DLD1 (cell line): Measurements from ENCODE around the gene AUTS2.
"Not testable (repeated sequence)": the region's sequence is repeated elsewhere in the genome, so short reads cannot be mapped to it uniquely, and the experiment has no call there.

Experiments
- in situ Hi-C: cut with HindIII; loops from 2 replicates; pipeline ENCODE4 v1.10.0; 2017; ENCODE audit warnings: low sequenced_read_pairs

AUTS2 gene

DNA sequence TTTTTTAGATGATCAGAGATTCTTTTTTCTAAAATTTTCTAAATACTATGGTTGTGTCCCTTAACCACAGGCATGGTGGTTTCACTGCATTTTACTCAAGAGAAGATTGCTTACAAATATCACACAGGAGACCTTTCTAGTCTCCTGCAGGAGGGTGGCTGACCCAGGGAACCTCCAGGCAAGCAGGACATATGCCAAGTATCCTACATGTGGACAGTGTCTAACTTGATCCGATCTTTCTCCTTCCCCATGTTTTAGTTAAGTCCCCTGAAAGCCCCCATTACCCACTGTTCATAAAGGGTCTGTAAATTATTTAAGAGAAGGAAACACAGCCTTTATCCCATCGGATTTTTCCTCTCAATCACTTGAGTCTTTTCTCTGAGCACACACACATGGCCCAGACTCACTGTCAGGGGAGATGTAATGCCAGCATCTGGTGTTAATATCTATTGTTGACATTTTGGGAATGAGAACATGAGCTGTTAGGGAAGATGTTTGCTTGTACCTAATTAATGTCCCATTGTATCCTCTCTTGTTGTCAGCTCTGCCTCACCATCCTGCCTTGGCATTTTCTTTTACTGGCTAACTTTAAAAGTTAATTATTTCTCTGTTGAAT, 755.2 kb downstream of the AUTS2 start:
- in situ Hi-C loops = no loop called here

- in situ Hi-C loops = no loop called here
Measured at GRCh38 chr7:70353946-70354335, 755.7 kb downstream of the AUTS2 start.

DNA sequence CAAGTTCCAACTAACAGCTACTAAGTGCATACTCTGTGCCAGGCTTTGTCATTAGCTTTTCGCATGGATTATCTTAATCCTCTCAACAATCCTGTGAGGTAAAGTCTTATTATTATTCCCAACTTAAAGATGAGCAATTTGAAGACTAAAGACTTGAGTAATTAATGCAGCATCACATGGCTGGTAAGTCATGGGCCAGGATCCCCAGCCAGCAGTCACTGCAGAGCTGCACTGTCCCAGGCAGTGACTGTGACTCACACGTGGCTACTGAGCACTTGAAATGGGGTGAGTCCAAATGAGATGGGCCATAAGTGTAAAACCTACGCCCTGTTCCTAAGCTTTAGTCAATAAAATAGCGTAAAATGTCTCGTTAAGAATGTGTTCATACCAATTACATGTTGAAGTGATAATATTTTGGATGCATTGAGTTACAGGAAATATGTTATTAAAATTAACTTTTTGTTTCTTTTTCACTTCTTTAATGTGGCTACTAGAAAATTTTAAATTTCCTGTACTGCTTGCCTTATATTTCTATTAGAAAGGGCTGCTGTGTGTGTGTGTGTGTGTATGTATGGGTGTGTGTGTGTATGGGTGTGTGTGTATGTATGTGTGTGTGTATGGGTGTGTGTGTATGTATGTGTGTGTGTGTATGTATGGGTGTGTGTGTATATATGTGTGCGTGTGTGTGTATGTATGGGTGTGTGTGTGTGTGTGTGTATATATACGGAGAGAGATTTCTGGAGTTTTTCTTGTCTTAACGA, 756.3 kb downstream of the AUTS2 start:
- in situ Hi-C loops = no loop called here

- in situ Hi-C loops = no loop called here
Measured at GRCh38 chr7:70355198-70356020, 757.1 kb downstream of the AUTS2 start.

GRCh38 chr7:70356085-70356786, 758.0 kb downstream of the AUTS2 start:
- in situ Hi-C loops = no loop called here

DNA sequence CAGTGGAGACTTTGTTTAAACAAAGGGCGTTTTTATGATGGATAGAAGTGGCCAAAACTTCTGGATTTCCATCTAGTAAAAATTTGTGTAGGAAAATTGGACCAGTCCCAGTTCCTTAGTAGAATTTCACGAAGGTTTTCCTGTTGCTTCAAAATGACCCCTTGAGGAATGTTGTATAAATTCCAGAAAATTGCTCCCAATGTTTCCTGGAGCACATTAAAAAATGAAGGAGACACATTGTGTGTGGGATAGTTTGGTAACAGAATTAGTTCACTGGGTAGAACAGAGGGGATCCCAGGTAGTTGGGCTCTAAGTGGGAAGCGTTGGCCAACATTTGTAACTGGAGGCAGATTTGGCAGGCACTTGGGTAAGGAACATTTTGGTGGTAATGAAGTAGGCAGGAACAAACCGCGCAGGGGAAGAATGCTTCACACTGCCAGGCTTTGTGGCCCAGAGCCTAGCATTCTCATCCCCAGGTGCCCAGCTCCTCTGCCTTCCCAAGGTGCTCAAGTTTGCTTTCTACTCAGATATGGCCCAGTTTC, 758.6 kb downstream of the AUTS2 start:
- in situ Hi-C loops = no loop called here

DNA sequence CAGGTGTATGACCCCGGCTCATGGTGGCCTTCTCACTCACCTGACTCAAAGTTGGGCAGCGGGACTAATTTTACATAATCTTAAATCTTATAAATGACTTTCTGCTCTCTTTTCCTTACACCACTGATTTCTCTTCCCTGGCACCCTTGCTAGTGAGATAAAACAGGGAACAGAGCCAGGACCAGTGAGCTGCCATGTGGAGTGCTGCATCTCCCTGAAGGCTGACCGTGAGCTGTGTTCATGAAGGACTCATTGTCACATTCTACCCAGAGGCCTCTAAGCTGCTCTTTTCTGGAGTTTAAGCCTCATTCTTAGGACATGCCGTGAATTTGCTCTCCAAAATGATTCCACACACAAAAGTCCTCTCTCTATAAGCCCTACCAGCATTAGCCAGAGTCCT, 762.3 kb downstream of the AUTS2 start:
- in situ Hi-C loops = no loop called here

- in situ Hi-C loops = no loop called here
Measured at GRCh38 chr7:70361821-70362220, 763.5 kb downstream of the AUTS2 start.

- in situ Hi-C loops = not testable (repeated sequence)
Measured at GRCh38 chr7:70364393-70364792, 766.1 kb downstream of the AUTS2 start.

GRCh38 chr7:70371652-70372051, 773.4 kb downstream of the AUTS2 start:
- in situ Hi-C loops = no loop called here

GRCh38 chr7:70372768-70373515, 774.7 kb downstream of the AUTS2 start:
- in situ Hi-C loops = no loop called here

- in situ Hi-C loops = no loop called here
Measured at GRCh38 chr7:70374772-70375533, 776.7 kb downstream of the AUTS2 start.

- in situ Hi-C loops = no loop called here
Measured at GRCh38 chr7:70376561-70377031, 778.3 kb downstream of the AUTS2 start.

DNA sequence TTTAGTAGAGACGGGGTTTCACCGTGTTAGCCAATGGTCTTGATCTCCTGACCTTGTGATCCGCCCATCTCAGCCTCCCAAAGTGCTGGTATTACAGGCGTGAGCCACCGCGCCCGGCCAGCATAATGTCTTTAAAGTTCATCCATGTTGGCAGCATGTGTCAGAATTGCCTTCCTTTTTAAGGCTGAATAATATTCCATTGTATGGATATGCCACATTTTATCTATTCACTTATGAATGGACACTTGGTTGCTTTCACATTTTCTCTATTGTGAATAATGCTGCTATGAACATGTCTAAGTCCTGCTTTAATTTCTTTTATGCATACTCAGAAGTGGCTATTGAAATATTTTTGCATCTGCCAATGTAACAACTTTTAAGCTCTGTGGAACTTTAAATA, 779.7 kb downstream of the AUTS2 start:
- in situ Hi-C loops = no loop called here

- in situ Hi-C loops = no loop called here
Measured at GRCh38 chr7:70379210-70379609, 780.9 kb downstream of the AUTS2 start.

DNA sequence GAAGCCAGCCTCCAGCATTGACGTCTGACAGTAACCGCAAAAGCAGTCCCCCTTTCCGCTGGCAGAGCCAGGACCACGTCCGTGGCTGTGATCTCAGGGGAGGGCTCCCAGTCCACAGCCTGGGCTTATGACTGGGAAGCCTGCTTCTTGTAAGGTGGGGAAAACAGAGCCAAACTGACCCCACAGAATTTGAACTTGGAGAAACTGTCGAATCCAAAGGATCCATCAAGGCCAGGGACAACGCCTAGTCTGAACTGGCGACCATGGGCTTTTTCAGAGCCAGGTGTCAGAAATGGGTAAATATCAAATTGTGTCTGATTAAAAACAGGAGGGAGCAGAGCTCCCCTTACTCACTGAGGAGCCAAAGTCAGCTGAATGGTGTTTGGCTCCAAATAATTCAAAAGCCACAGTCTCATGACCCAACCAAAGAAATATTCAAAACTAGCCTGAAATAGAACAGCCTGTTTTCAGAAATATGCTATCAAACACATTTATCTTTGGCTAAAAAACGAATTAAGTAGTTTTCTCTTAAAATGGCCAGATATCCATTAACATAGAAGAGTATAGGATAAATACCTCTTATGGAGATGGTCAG, 782.2 kb downstream of the AUTS2 start:
- in situ Hi-C loops = no loop called here

- in situ Hi-C loops = no loop called here
Measured at GRCh38 chr7:70383066-70383782, 784.9 kb downstream of the AUTS2 start.

GRCh38 chr7:70384024-70384423, 785.7 kb downstream of the AUTS2 start:
- in situ Hi-C loops = no loop called here
